GM12873 (cell line): ENCODE results near the gene CCDC34.

Experiments
- TF ChIP-seq, protein P1 (sequence below): IDR thresholded peaks from 2 replicates; pipeline ENCODE4 v1.5.1; 2012; ENCODE audit warnings: low read depth, mild to moderate bottlenecking, moderate library complexity, low read length, control low read depth; ENCODE audit not compliant: insufficient read depth; ENCODE audit errors: missing control alignments

CCDC34 gene

DNA sequence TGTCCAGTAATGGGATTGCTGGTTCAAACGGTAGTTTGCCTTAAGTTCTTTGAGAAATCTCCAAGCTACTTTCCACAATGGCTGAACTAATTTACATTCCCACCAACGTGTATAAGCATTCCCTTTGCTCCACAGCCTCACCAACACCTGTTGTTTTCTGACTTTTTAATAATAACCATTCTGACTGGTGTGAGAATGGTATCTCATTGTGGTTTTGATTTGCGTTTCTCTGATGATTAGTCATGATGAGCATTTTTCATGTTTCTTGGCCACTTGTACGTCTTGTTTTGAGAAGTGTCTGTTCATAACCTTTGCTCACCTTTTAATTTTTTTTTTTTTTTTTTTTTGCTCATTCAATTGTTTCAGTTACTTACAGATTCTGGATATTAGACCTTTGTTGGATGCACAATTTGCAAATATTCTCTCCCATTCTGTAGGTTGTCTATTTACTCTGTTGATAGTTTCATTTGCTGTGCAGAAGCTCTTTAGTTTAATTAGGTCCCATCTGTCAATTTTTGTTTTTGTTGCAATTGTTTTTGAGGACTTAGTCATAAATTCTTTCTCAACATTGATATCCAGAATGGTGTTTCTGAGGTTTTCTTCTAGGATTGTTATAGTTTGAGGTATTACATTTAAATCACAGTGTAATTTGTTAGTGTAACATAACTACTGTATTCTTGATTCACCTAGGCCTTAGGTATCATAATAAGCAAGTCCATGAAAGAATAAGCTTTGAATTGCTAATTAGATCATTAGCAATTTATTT lies 33.0 kb downstream of the CCDC34 start:
- TF ChIP-seq, protein P1, sequence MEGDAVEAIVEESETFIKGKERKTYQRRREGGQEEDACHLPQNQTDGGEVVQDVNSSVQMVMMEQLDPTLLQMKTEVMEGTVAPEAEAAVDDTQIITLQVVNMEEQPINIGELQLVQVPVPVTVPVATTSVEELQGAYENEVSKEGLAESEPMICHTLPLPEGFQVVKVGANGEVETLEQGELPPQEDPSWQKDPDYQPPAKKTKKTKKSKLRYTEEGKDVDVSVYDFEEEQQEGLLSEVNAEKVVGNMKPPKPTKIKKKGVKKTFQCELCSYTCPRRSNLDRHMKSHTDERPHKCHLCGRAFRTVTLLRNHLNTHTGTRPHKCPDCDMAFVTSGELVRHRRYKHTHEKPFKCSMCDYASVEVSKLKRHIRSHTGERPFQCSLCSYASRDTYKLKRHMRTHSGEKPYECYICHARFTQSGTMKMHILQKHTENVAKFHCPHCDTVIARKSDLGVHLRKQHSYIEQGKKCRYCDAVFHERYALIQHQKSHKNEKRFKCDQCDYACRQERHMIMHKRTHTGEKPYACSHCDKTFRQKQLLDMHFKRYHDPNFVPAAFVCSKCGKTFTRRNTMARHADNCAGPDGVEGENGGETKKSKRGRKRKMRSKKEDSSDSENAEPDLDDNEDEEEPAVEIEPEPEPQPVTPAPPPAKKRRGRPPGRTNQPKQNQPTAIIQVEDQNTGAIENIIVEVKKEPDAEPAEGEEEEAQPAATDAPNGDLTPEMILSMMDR = no peak

GRCh38 chr11:27328614-27329013 lies 34.4 kb downstream of the CCDC34 start:
- TF ChIP-seq, protein P1 = no peak

DNA sequence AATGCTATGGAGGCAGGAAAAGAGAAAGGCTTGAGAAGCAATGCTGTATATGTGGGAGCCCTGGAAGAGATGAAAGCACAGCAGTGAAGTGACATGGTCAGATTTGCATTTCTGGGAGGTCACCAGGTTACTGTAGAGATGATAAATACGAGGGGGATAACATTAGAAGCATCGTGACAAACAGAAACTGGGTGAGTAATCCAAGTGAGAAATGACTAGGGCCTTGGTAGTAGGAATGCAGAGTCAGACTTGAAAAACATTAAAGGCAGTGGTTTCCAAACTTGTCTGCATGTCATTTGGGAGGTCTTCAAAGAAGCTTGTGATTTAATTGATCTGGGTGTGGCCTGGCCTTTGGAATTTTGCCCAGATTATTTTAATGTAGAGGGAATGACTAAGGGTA lies 43.9 kb downstream of the CCDC34 start:
- TF ChIP-seq, protein P1 = no peak

- TF ChIP-seq, protein P1 = no peak
Measured at GRCh38 chr11:27317751-27318150, 45.3 kb downstream of the CCDC34 start.

- TF ChIP-seq, protein P1 = no peak
Measured at GRCh38 chr11:27315836-27316235, 47.2 kb downstream of the CCDC34 start.

DNA sequence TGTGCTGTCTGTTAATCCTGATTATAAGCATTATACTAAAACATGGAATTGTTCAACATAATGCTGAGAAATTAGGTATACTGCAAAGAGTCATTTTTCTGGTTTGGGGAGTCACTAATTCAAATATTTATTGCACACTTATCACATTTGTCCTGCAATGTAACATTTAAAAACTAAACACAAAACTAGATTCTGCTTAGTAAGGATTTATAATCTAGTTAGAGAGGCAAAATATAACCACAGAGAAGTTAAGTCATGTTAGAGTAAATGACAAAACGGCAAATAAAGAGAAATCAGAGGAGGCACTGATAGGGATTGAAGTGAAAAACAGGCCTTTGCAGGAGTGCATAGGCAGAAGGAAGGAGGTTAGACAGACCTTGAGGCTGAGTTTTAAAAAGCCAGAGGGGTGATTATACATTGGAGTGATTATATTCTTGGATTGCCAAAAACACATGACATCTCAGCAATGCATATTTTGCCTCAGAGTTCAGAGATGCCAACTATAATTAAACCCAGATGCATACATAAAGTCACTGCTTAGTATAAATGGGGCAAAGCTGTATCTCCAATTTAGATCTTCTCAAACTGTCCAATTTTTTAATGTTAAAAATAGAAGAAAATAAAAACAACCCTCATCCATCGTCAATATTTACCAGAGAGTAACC lies 49.7 kb downstream of the CCDC34 start:
- TF ChIP-seq, protein P1 = no peak

DNA sequence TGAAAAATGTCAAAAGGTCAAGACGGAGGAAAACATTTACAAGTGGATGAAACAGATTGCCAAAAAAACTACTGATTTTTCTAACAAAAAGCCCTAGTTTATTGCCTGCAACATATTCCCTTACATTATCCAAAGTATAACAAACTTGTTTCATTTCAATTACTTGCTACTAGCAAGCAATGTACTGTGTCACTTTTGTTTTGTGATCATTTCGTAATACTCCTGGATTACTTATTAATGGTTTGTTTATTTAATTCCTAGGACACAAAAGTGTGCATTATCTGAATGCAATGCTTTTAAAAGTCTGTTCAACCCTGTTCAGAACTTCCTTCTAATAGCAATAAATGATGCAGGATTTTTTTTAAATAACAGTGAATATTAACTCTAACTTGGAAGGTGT lies 50.9 kb downstream of the CCDC34 start:
- TF ChIP-seq, protein P1 = no peak
